H1 (cell line): Measurements from ENCODE around the gene EPM2A. TPM values are rescaled to one million over a fixed set of nuclear protein-coding genes. Genes with fewer than 3 reads are reported as not detected.

Experiments
- ATF2 ChIP-seq: IDR thresholded peaks from 2 replicates; pipeline ENCODE4 v1.6.1; 2012; ENCODE audit warnings: low read length, inconsistent platforms
- CHD7 ChIP-seq: fragments of 300-600 bp; sonication (generic); IDR thresholded peaks from 2 replicates; pipeline ENCODE4 v1.7.1; 2012; ENCODE audit warnings: low read length, moderate library complexity, mild to moderate bottlenecking, inconsistent platforms; ENCODE audit not compliant: insufficient replicate concordance
- EP300 ChIP-seq, 2 experiments: IDR thresholded peaks; 1 replicate in 1 of 2; 2 replicates in 1 of 2; pipeline ENCODE4 v1.6.1; 2011 to 2012; ENCODE audit warnings: low read depth in 2 of 2, low read length in 2 of 2, mild to moderate bottlenecking in 2 of 2, borderline replicate concordance in 1 of 2, inconsistent platforms in 1 of 2, moderate library complexity in 1 of 2
- JUN ChIP-seq: IDR thresholded peaks from 2 replicates; pipeline ENCODE4 v1.6.1; 2011; ENCODE audit warnings: low read depth, mild to moderate bottlenecking, improper control_type of control experiment, low read length
- KDM5A ChIP-seq: fragments of 200-600 bp; IDR thresholded peaks from 2 replicates; pipeline ENCODE4 v1.7.1; 2012; ENCODE audit warnings: mild to moderate bottlenecking, low read length, inconsistent platforms, mixed read lengths
- NRF1 ChIP-seq: IDR thresholded peaks from 2 replicates; pipeline ENCODE4 v1.6.1; 2011; ENCODE audit warnings: mild to moderate bottlenecking, low read depth, low read length, improper control_type of control experiment
- SUZ12 ChIP-seq: fragments of 200-600 bp; sonication (generic); IDR thresholded peaks from 2 replicates; pipeline ENCODE4 v1.6.1; 2012; ENCODE audit warnings: mild to moderate bottlenecking, inconsistent platforms, low read length, moderate library complexity, mixed read lengths
- polyA plus RNA-seq, 7 experiments: library from polyadenylated mRNA; depleted of rRNA in 3 of 7; stranded (reverse) in 5 of 7; unstranded in 2 of 7; fragments of >200 nt in 5 of 7; fragments of 200-250 nt in 2 of 7; gene quantifications; 1 replicate in 5 of 7; 2 replicates in 1 of 7; 4 replicates in 1 of 7; pipeline versions ENCODE4 v1.2.1 to v1.2.3, GENCODE V29; 2011 to 2013; ENCODE audit warnings: missing spikeins in 2 of 7, mixed read lengths in 2 of 7
- total RNA-seq: library from RNA; stranded (reverse); fragmentation: NEBNext Ultra II Directional; extraction: Animal tissue kit (Norgen Biotek cat#: 25700); gene quantifications from 2 replicates; pipeline ENCODE4 v1.2.1, GENCODE V29; 2021

EPM2A gene
- total and polyA plus RNA-seq, 2 of the 8 experiments (the other 6 are each of a cell fraction or from before 2014, with no cell fraction given): 2.3 to 6.2 TPM

- TF ChIP-seq CHD7 (no peak), JUN (no peak), ATF2 (no peak), SUZ12 (no peak), KDM5A (no peak), EP300 (IDR thresholded peaks at IDR 0.05; ENCODE audit: borderline replicate concordance in 1 of 2, low read depth in 2 of 2, low read length in 2 of 2) (no peak), NRF1 (no peak)
Measured at GRCh38 chr6:145627451-145627850, 107.9 kb downstream of the EPM2A start (continued).
